Peyer's patch (tissue), 4 donors: ENCODE measurements around the gene CYP27A1.

Source experiments
- CTCF ChIP-seq, 6 experiments: fragments of 450-650 bp in 4 of 6; fragments of 200-600 bp in 2 of 6; sonication (generic) in 1 of 6; IDR thresholded peaks; one replicate each; pipeline ENCODE4 v1.5.1; 2017 to 2019; ENCODE audit warnings: antibody characterized with exemption in 6 of 6, mild to moderate bottlenecking in 3 of 6, moderate library complexity in 1 of 6
- POLR2A ChIP-seq, 2 donors: fragments of 450-650 bp; IDR thresholded peaks; one replicate each; pipeline ENCODE4 v1.5.1; 2017; ENCODE audit warnings: antibody characterized with exemption in 2 of 2, mild to moderate bottlenecking in 2 of 2, moderate library complexity in 2 of 2

- TF ChIP-seq CTCF (IDR thresholded peaks at IDR 0.05): no peak
- TF ChIP-seq POLR2A (IDR thresholded peaks at IDR 0.05): no peak
Observed at GRCh38 chr2:218824004-218824403, 42.1 kb downstream of the CYP27A1 start.
